NB4 (cell line): Measurements from ENCODE around the gene PCK1.

Experiments
- DNase-seq: peaks from one replicate; pipeline ENCODE4 v3.0.0; 2010; ENCODE audit warnings: low read depth
- H3K4me3 ChIP-seq: one replicate; pipeline ENCODE4 v1.5.1; 2011; ENCODE audit warnings: mild to moderate bottlenecking, low read depth, low read length, moderate library complexity
- MYC ChIP-seq: IDR thresholded peaks from 2 replicates; pipeline ENCODE4 v1.6.1; 2011; ENCODE audit warnings: low read depth, low read length
- POLR2A ChIP-seq: IDR thresholded peaks from 2 replicates; pipeline ENCODE4 v1.6.1; 2011; ENCODE audit warnings: mild to moderate bottlenecking; ENCODE audit not compliant: insufficient read length; ENCODE audit errors: extremely low read depth
- TF ChIP-seq, protein P1 (sequence below): IDR thresholded peaks from 2 replicates; pipeline ENCODE4 v1.6.1; 2011; ENCODE audit warnings: low read depth, low read length
- TF ChIP-seq, protein P2 (sequence below): IDR thresholded peaks from one replicate; pipeline ENCODE4 v1.5.1; 2012; ENCODE audit warnings: low read depth, low read length

Gene PCK1

DNA sequence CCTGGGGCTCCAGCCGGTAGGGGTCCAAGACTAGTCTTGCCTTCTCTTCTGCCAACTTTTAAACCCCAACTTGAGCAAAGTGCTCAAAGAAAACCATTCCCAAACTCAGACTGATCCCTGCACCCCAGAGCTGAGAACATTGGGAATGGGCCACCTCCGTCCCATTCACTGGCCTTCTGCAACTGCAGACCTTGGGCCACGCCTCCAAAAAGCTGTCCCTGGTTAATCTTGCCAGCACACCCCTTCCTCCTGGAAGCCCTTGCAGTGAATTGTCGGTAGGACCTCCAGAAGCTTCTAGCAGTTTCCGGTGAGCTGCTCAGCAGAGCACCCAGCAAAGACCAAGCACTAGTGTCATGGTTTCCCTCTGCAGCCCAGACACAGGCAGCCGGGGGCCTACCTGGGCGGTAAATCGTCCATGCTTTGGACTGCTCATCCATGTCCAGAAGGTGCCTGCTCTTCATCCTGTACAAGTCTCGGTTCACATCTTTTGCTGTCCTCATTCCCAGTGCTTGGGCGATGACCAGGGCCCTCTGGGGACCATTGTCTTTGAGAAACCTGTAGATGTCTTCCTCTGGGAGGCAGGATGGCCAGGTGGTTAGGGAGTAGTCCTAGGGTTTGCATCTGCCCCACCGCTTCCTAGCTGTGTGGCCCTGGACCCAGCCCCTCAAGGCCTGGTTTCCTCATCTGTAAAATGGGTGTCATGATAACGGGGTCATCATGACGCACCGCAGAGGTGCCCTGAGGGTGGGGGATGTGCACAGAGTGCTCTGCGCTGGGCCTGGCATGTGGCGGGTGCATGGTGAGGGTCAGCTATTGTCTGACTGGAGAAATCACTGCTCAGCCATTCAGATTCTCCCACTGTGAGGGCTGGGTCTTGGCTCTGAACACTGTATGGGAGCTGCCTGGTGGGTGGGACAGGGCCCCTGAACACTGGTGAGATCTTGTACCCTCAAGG is 53.9 kb downstream of the PCK1 start:
- TF ChIP-seq, protein P1, sequence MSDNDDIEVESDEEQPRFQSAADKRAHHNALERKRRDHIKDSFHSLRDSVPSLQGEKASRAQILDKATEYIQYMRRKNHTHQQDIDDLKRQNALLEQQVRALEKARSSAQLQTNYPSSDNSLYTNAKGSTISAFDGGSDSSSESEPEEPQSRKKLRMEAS: no peak
- TF ChIP-seq, protein P2, sequence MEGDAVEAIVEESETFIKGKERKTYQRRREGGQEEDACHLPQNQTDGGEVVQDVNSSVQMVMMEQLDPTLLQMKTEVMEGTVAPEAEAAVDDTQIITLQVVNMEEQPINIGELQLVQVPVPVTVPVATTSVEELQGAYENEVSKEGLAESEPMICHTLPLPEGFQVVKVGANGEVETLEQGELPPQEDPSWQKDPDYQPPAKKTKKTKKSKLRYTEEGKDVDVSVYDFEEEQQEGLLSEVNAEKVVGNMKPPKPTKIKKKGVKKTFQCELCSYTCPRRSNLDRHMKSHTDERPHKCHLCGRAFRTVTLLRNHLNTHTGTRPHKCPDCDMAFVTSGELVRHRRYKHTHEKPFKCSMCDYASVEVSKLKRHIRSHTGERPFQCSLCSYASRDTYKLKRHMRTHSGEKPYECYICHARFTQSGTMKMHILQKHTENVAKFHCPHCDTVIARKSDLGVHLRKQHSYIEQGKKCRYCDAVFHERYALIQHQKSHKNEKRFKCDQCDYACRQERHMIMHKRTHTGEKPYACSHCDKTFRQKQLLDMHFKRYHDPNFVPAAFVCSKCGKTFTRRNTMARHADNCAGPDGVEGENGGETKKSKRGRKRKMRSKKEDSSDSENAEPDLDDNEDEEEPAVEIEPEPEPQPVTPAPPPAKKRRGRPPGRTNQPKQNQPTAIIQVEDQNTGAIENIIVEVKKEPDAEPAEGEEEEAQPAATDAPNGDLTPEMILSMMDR: no peak
- H3K4me3 ChIP-seq: no peak overlapping the region
- DNase-seq: no peak

DNA sequence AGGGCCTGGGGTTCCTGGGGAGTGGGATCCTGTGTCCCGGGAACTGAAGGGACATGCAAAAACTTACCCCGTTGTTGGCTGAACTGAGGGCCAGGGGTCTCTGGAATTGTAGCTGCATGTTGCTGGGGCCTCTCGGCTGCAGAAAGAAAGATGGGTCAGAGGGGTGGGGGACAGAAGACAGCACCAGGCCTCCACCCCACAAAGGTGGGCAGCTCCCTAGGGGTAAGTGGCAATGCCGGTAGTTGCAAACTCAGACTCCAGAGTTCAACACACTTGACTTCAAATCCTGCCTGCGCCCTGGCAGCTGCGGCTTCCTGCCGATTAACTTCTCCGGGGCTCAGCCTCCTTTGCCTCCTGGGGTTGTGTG is 54.5 kb downstream of the PCK1 start:
- no peak overlapping the region for H3K4me3 ChIP-seq
- no peak for DNase-seq
- TF ChIP-seq, protein P1: no peak
- TF ChIP-seq, protein P2: no peak
- TF ChIP-seq POLR2A (no peak), MYC (no peak)

DNA sequence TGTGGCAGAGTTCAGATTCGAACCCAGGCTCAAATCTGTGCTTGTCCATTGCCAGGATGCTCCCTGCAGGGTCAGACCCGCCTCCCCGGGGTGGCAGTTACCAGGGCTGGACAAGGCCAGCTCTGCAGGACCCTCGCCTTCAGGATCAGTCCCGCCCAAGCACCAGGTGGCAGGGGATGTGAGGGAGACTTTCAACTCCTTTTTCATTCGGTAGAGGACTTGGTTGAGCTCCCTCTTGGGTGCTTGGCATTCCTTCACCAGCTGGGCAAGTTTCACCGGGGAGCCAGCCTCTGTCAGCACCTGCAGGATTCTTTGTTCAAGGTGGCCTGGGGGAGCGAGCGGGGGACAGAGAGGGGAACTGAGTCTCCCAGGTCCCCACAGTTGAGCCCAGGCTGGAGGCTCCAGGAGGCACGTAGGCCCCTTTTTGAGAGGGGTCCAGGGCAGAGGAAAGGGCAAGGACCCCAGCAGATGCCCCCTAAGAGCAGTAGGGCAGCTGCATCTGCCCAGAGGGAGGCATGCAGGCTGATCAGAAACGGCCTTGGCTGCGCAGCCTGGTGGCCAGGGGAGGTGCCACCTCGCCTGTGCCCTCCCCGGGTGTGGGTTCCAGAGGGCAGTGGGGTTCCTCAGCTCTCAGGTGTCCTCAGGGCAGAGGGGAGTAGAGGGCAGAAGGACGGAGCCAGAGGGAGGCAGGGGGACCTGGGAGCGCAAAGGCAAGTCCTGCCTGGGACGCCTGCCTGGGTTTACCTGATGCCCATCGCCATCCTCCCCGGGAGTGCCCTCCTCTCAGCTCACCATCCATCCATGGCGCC is 55.4 kb downstream of the PCK1 start:
- TF ChIP-seq, protein P2: no peak
- TF ChIP-seq POLR2A (no peak), MYC (no peak)
- TF ChIP-seq, protein P1: no peak
- H3K4me3 ChIP-seq: no peak overlapping the region
- DNase-seq: no peak

DNA sequence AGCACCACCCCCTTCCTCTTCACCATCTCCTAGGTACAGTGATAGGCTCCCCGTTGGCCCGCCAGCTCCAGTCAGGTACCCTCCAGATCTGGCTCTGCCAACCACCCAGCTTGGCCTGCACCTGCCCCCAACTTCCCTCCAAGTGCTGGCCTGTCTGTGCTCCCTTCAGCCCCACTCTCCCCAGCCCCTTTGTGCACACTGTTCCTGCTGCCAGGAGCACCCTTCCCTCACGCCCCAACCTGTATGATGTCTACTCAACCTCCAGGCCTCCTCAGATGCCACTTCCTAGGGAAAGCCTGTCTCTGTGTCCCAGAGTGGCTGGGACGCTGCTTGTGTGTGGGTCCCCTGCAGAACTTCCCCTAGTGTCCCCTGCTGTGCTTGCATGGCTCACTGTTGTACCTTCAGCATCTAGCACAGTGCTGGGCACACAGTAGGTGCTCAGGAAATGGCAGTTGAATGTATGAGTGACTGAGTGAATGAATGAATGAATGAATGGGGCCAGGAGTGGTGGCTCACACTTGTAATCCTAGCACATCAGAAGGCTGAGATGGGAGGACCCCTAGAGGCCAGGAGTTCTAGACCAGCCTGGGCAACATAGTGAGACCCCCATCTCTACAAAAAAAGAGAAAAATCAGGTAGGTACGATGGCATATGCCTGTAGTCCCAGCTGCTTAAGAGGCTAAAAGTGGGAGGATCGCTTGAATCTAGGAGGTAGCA is 56.3 kb downstream of the PCK1 start:
- TF ChIP-seq, protein P2: no peak
- TF ChIP-seq POLR2A: no peak
- no peak for TF ChIP-seq MYC
- TF ChIP-seq, protein P1: no peak
- no peak overlapping the region for H3K4me3 ChIP-seq
- DNase-seq: no peak
